ENCODE measurements around the gene ARHGDIA.

The ARHGDIA gene

DNA sequence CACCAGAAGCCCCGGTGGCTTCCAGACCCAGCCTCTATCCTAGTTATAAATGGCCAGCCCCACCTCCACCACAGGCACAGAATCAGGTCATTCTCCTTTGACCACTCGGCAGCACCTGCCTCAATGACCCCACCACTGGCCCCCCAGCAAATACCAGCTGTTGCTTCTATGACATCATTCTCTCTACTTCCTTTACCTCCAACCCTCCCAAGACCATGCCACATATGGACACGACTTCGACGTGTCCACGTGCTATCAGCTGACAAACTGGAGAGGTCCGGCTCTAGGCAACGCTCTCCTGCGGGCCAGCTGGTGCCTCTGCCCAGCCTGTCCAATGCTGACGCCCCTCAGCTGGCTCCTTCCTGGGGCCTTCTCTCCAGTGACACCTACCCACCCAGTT is 14.3 kb upstream of the ARHGDIA start:
- DNase-seq (ENCODE audit: low read depth) = no peak
- TF ChIP-seq, protein P1, sequence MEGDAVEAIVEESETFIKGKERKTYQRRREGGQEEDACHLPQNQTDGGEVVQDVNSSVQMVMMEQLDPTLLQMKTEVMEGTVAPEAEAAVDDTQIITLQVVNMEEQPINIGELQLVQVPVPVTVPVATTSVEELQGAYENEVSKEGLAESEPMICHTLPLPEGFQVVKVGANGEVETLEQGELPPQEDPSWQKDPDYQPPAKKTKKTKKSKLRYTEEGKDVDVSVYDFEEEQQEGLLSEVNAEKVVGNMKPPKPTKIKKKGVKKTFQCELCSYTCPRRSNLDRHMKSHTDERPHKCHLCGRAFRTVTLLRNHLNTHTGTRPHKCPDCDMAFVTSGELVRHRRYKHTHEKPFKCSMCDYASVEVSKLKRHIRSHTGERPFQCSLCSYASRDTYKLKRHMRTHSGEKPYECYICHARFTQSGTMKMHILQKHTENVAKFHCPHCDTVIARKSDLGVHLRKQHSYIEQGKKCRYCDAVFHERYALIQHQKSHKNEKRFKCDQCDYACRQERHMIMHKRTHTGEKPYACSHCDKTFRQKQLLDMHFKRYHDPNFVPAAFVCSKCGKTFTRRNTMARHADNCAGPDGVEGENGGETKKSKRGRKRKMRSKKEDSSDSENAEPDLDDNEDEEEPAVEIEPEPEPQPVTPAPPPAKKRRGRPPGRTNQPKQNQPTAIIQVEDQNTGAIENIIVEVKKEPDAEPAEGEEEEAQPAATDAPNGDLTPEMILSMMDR (IDR thresholded peaks at IDR 0.05; ENCODE audit: insufficient read depth, low read depth, low read length, missing control alignments) = no peak
- H3K4me3 ChIP-seq (ENCODE audit: low read length) = no peak overlapping the region

DNA sequence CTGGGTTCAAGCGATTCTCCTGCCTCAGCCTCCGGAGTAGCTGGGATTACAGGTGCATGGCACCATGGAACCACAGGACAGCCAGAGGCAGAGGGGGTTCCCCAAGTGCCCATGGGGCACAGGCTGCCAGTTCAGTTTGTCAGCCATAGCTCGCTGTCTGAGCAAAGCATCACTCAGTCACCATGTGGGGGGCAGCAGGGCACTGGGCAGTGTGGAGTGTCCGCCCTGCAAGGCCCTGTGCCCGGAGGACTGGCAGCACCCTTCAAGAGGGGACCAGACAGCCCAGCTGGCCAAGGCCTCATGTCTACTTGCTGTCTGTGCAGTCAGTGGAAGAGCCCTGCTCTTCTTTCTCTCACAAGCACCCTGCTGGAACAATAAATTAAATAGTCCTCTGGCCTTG is 13.8 kb upstream of the ARHGDIA start:
- H3K4me3 ChIP-seq (ENCODE audit: low read length) = no peak overlapping the region
- TF ChIP-seq, protein P1 (IDR thresholded peaks at IDR 0.05; ENCODE audit: insufficient read depth, low read depth, low read length, missing control alignments) = no peak

DNA sequence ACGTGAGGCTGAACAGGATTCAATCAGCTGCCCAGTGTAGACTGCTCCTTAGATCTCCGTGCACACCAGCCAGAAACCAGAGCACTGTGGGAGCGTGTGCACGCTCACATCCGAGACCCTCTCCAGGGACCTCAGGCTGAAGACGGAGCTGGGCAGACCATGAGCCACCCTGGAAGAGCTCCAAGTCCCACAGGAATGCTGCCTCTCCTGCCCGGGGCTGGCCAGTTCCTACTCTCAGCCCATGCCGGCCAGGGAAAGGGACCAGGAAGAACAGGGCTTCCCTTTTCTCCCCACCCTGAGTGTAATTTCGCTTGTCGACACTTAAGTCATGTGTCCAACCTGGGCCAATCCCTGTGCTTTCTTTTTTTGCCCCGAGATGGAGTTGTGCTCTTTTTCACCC is 13.4 kb upstream of the ARHGDIA start:
- TF ChIP-seq, protein P1 (IDR thresholded peaks at IDR 0.05; ENCODE audit: insufficient read depth, low read depth, low read length, missing control alignments) = no peak
- DNase-seq (ENCODE audit: low read depth) = no peak
- no peak overlapping the region for H3K4me3 ChIP-seq (ENCODE audit: low read length)

More for the DNA sequence above, 13.8 kb upstream of the ARHGDIA start:
- no peak for DNase-seq (ENCODE audit: low read depth)

DNA sequence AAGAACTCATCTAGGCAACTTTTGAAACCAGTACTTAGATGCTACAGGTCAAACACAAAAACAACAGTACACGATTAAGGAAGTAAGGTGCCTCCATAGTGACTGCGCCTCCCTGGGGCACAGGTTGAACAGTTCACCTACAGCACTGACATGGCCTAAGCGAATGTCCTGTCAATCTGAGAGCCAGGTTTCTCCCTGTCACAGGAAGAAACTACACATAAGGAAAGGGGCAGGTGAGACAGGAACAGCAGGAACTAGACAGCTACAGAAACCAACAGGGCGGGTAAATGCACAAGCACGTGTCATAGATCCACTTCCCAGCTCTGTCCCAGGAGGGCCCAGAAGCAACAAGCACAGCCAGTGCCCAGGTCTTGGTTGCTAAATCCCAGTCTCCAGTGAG is 8.0 kb upstream of the ARHGDIA start:
- no peak overlapping the region for H3K4me3 ChIP-seq (ENCODE audit: low read length)
- peak; percentile 70 for DNase-seq (ENCODE audit: low read depth)
- TF ChIP-seq, protein P1 (IDR thresholded peaks at IDR 0.05; ENCODE audit: insufficient read depth, low read depth, low read length, missing control alignments) = no peak

DNA sequence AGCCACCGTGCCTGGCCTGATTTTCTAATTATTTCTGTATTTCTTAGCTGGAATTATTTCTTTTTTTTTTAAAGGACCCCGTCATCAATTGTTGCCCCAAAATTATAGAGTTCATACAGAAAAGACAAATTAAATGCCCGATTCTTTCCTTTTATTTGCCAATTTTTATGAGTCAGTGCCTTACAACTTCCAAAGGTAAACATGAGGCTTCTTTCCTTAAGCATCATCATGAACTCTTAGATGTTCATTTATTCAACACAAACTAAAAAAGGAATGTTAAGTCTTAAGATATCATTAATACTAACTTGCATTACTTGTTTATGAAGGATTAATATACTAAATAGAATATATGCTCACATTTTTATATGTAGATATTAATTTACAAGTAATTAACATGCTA is 7.2 kb upstream of the ARHGDIA start:
- DNase-seq (ENCODE audit: low read depth) = no peak
- TF ChIP-seq, protein P1 (IDR thresholded peaks at IDR 0.05; ENCODE audit: insufficient read depth, low read depth, low read length, missing control alignments) = no peak
- H3K4me3 ChIP-seq (ENCODE audit: low read length) = no peak overlapping the region

DNA sequence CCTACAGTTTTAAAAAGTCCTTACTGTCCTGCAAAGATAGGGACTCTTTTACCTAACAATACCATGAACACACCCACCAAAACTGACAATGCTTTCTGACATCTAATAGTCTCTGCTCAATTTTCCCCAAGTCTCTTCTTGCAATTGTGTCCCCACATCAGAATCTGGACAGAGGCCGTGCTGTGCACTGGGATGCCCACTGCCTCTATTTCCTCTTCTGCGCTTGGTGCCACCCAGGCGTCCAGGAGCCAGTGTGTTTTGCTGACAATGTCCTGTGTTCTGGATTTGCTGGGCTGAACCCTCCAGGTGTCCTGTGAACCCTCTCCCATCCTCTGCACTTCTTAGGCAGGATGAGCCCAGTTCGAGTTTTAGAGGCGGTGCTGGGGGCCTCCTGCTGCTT is 6.4 kb upstream of the ARHGDIA start:
- DNase-seq (ENCODE audit: low read depth) = no peak
- no peak overlapping the region for H3K4me3 ChIP-seq (ENCODE audit: low read length)
- TF ChIP-seq, protein P1 (IDR thresholded peaks at IDR 0.05; ENCODE audit: insufficient read depth, low read depth, low read length, missing control alignments) = no peak

DNA sequence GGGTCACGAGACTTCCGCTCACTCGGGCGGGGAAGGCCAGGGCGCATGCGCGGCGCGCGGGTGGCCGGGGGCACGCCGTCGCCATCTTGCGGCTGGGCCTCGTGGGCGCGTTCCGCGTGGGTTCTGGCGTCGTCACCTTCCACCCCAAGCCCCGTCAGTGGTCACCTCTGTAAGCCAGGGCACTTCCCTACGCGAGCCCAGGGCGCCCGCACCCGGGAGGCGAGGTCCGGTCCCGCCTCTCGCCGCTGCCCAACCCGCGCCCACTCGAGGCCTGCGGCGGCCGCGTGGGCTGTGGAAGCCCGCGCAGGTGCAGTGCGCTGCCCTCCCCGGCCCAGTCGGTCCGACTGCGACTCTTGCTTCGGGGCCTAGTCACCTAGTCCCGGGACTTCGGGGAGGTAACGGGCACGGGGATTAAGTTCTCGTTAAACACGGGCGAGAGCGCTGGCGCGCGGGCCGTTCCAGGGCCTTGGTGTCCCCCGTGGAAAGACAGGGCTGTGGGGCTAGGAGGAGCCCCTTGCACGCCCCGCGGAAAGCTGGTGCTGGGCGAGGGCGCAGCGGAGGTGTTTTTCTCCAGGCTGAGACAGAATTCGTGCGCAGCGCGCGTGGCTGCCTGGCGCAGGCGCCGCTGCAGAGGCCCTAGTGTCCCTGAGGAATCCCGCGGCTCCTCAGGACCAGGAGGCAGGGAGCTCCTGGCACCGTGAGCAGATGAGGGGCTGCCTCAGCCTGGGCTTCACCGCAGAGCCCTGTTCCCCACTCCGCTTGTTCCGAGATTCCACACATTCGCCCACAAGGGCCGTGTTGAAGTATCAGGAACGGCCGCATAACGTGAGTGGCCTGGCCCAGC is 472 bp upstream of the ARHGDIA start:
- peak overlapping the region; percentile 68 for H3K4me3 ChIP-seq (ENCODE audit: low read length)
- DNase-seq (ENCODE audit: low read depth) = peak; percentile 88
- TF ChIP-seq, protein P1 (IDR thresholded peaks at IDR 0.05; ENCODE audit: insufficient read depth, low read depth, low read length, missing control alignments) = no peak
